H9 (cell line): ENCODE data around the gene MAGI1. TPM values are rescaled to one million over a fixed set of nuclear protein-coding genes. Genes with fewer than 3 reads are reported as not detected.

Experiments used
- DNase-seq: peaks from one replicate; pipeline ENCODE4 v3.0.0-alpha.2; 2017
- H2AFZ ChIP-seq: one replicate; pipeline ENCODE4 v1.6.1; 2013; ENCODE audit warnings: mild to moderate bottlenecking, low read length, control low read depth, moderate library complexity
- H2AK5ac ChIP-seq: 2 replicates; pipeline ENCODE4 v1.6.1; 2013; ENCODE audit warnings: low read length, control low read depth, mixed read lengths; ENCODE audit not compliant: insufficient read length
- H2BK120ac ChIP-seq: one replicate; pipeline ENCODE4 v1.6.1; 2013; ENCODE audit warnings: low read depth, mild to moderate bottlenecking, low read length, control low read depth, inconsistent platforms; ENCODE audit not compliant: poor library complexity, severe bottlenecking
- H2BK12ac ChIP-seq: 2 replicates; pipeline ENCODE4 v1.6.1; 2013; ENCODE audit warnings: low read length, control low read depth, mixed read lengths, low read depth; ENCODE audit not compliant: insufficient read length
- H2BK15ac ChIP-seq: 2 replicates; pipeline ENCODE4 v1.6.1; 2013; ENCODE audit warnings: low read depth, low read length, control low read depth
- H2BK20ac ChIP-seq: one replicate; pipeline ENCODE4 v1.6.1; 2013; ENCODE audit warnings: low read depth, mild to moderate bottlenecking, low read length, control low read depth, inconsistent platforms; ENCODE audit not compliant: poor library complexity, severe bottlenecking
- H2BK5ac ChIP-seq: 2 replicates; pipeline ENCODE4 v1.6.1; 2013; ENCODE audit warnings: low read length, control low read depth, mixed read lengths; ENCODE audit not compliant: insufficient read length
- H3K14ac ChIP-seq: 2 replicates; pipeline ENCODE4 v1.6.1; 2013; ENCODE audit warnings: low read length, control low read depth; ENCODE audit not compliant: insufficient read depth
- H3K18ac ChIP-seq: 2 replicates; pipeline ENCODE4 v1.6.1; 2013; ENCODE audit warnings: low read depth, mild to moderate bottlenecking, mixed read lengths, low read length, control low read depth; ENCODE audit not compliant: insufficient read length
- H3K23ac ChIP-seq: 2 replicates; pipeline ENCODE4 v1.6.1; 2013; ENCODE audit warnings: low read length, control low read depth, mixed read lengths, low read depth; ENCODE audit not compliant: insufficient read length
- H3K23me2 ChIP-seq: 2 replicates; pipeline ENCODE4 v1.6.1; 2013; ENCODE audit warnings: low read depth, mild to moderate bottlenecking, mixed read lengths, low read length, control low read depth; ENCODE audit not compliant: insufficient read length, poor library complexity, severe bottlenecking
- H3K27ac ChIP-seq: 2 replicates; pipeline ENCODE4 v1.5.1; 2013; ENCODE audit warnings: low read length, control low read depth, mixed read lengths, low read depth; ENCODE audit not compliant: insufficient read length
- H3K27me3 ChIP-seq: 2 replicates; pipeline ENCODE4 v1.6.1; 2013; ENCODE audit warnings: low read length, control low read depth, inconsistent platforms; ENCODE audit not compliant: insufficient read depth
- H3K4ac ChIP-seq: 2 replicates; pipeline ENCODE4 v1.6.1; 2013; ENCODE audit warnings: low read depth, mild to moderate bottlenecking, control low read depth, inconsistent platforms, low read length, moderate library complexity
- H3K4me1 ChIP-seq: 2 replicates; pipeline ENCODE4 v1.6.1; 2013; ENCODE audit warnings: low read length, control low read depth, inconsistent platforms; ENCODE audit not compliant: insufficient read depth
- H3K4me2 ChIP-seq: 2 replicates; pipeline ENCODE4 v1.6.1; 2013; ENCODE audit warnings: low read length, control low read depth, mixed read lengths; ENCODE audit not compliant: insufficient read length, insufficient read depth
- H3K56ac ChIP-seq: 2 replicates; pipeline ENCODE4 v1.6.1; 2013; ENCODE audit warnings: low read depth, mild to moderate bottlenecking, mixed read lengths, low read length, control low read depth; ENCODE audit not compliant: insufficient read length
- H3K79me1 ChIP-seq: 2 replicates; pipeline ENCODE4 v1.6.1; 2013; ENCODE audit warnings: low read depth, mild to moderate bottlenecking, moderate library complexity, low read length, control low read depth, inconsistent platforms; ENCODE audit not compliant: insufficient read depth, poor library complexity, severe bottlenecking
- H3K79me2 ChIP-seq: 2 replicates; pipeline ENCODE4 v1.6.1; 2013; ENCODE audit warnings: low read length, control low read depth, inconsistent platforms; ENCODE audit not compliant: insufficient read depth
- H3K9ac ChIP-seq: 2 replicates; pipeline ENCODE4 v1.6.1; 2013; ENCODE audit warnings: low read length, control low read depth, mixed read lengths; ENCODE audit not compliant: insufficient read length; ENCODE audit errors: extremely low read depth
- H3K9me3 ChIP-seq: one replicate; pipeline ENCODE4 v1.6.1; 2013; ENCODE audit warnings: low read depth, low read length, inconsistent platforms; ENCODE audit not compliant: control insufficient read depth
- H3T11ph ChIP-seq: one replicate; pipeline ENCODE4 v1.6.1; 2013; ENCODE audit warnings: mild to moderate bottlenecking, low read length, control low read depth, inconsistent platforms
- H4K20me1 ChIP-seq: one replicate; pipeline ENCODE4 v1.6.1; 2013; ENCODE audit not compliant: control insufficient read depth, insufficient read length, insufficient read depth
- H4K5ac ChIP-seq: 2 replicates; pipeline ENCODE4 v1.6.1; 2013; ENCODE audit warnings: low read depth, mild to moderate bottlenecking, mixed read lengths, low read length, control low read depth; ENCODE audit not compliant: insufficient read length
- H4K8ac ChIP-seq: replicated peaks from 2 replicates; pipeline ENCODE4 v1.6.1; 2013; ENCODE audit warnings: low read length, control low read depth, mixed read lengths, low read depth; ENCODE audit not compliant: insufficient read length
- H4K91ac ChIP-seq: 2 replicates; pipeline ENCODE4 v1.6.1; 2013; ENCODE audit warnings: low read depth, mild to moderate bottlenecking, moderate library complexity, mixed read lengths, low read length, control low read depth; ENCODE audit not compliant: insufficient read length
- H3K27ac Mint-ChIP-seq, 3 experiments: 2 replicates in 2 of 3; 3 replicates in 1 of 3; pipeline ENCODE4 v1.8.0; 2020 to 2021; ENCODE audit warnings: mixed read lengths in 3 of 3, mild to moderate bottlenecking in 1 of 3, moderate library complexity in 1 of 3
- H3K27me3 Mint-ChIP-seq: 2 replicates; pipeline ENCODE4 v1.8.0; 2021; ENCODE audit warnings: low read depth, mild to moderate bottlenecking, moderate library complexity, mixed read lengths
- H3K36me3 Mint-ChIP-seq, 3 experiments: 2 replicates in 2 of 3; 3 replicates in 1 of 3; pipeline ENCODE4 v1.8.0; 2020 to 2021; ENCODE audit warnings: low read depth in 3 of 3, mixed read lengths in 3 of 3; ENCODE audit not compliant: insufficient read depth in 1 of 3
- H3K4me1 Mint-ChIP-seq, 2 experiments: 2 replicates each; pipeline ENCODE4 v1.8.0; 2020; ENCODE audit warnings: mixed read lengths in 2 of 2
- H3K4me3 Mint-ChIP-seq, 2 experiments: 2 replicates in 1 of 2; 3 replicates in 1 of 2; pipeline ENCODE4 v1.8.0; 2020 to 2021; ENCODE audit warnings: mild to moderate bottlenecking in 2 of 2, mixed read lengths in 2 of 2, moderate library complexity in 1 of 2
- H3K9me3 Mint-ChIP-seq, 2 experiments: 2 replicates in 1 of 2; 3 replicates in 1 of 2; pipeline ENCODE4 v1.8.0; 2020; ENCODE audit warnings: mild to moderate bottlenecking in 2 of 2, mixed read lengths in 2 of 2, moderate library complexity in 1 of 2
- CTCF ChIP-seq: fragments of 200-600 bp; sonication (generic); conservative IDR thresholded peaks from 3 replicates; pipeline ENCODE4 v1.8.0; 2021; ENCODE audit warnings: antibody characterized with exemption, mild to moderate bottlenecking
- WGBS: extraction: QIAGEN DNeasy Blood & Tissue Kit; methylation state at CpG from one replicate; pipeline ENCODE4 v1.1.7; 2013; ENCODE audit warnings: missing lambda C conversion rate, low lambda C conversion rate, mixed read lengths; ENCODE audit not compliant: insufficient read length; ENCODE audit errors: extremely low coverage; 5-methylcytosine and 5-hydroxymethylcytosine counted together
- total RNA-seq: library from RNA; stranded (reverse); gene quantifications from 2 replicates; pipeline ENCODE4 v1.2.1, GENCODE V29; 2021

Gene MAGI1
- total RNA-seq, 1 experiment from 2014 or later: 65.7 TPM

DNA sequence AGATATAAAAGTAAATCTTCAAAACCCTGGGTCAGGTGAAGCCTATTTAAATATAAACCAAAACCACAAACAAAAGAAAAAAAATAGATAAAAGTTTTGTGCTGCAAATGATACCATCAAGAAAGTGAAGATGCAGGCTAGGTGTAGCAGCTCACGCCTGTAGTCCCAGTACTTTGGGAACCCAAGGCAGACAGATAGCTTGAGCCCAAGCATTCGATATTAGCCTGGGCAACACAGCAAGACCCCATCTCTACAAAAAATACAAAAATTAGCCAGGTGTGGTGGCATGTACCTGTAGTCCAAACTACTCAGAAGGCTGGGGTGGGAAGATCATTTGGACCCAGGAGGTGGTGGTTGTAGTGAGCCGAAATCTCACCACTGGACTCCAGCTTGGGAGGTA lies 164.8 kb downstream of the MAGI1 start:
- no CpG with 5 or more reads among the region's 3 CpGs for WGBS
- no peaks in the 10 kb centered on the region for H4K20me1 ChIP-seq
- no peak overlapping the region for H2BK5ac ChIP-seq
- H3K27ac Mint-ChIP-seq: no peak overlapping the region
- H3K23me2 ChIP-seq: no peaks in the 10 kb centered on the region
- H3K18ac ChIP-seq: no peak overlapping the region
- H3K4ac ChIP-seq: no peak overlapping the region
- no peaks in the 10 kb centered on the region for H3K9me3 Mint-ChIP-seq
- no peak overlapping the region for H2BK12ac ChIP-seq
- H2BK20ac ChIP-seq: no peak overlapping the region
- TF ChIP-seq CTCF: no peak
- H4K8ac ChIP-seq: no peak overlapping the region
- H3K4me2 ChIP-seq: no peak overlapping the region
- H2BK15ac ChIP-seq: no peak overlapping the region
- no peaks in the 10 kb centered on the region for H3K9me3 ChIP-seq
- H3K36me3 Mint-ChIP-seq: peaks cover 0 to 3% (median 0%) of the 10 kb centered on the region in 3 experiments; a peak in 2 of 7 replicates
- peaks cover 2% of the 10 kb centered on the region; the same call in 1 of the 2 replicates for H3K4me1 ChIP-seq
- H3K79me2 ChIP-seq: no peaks in the 10 kb centered on the region; the same call in 1 of the 2 replicates
- no peak overlapping the region for H3K27ac ChIP-seq
- H3K4me3 Mint-ChIP-seq: no peak overlapping the region
- no peaks in the 10 kb centered on the region for H3K27me3 Mint-ChIP-seq
- H3K14ac ChIP-seq: no peak overlapping the region
- peaks cover 10% of the 10 kb centered on the region for H3K79me1 ChIP-seq
- no peak overlapping the region for H4K5ac ChIP-seq
- no peaks in the 10 kb centered on the region for H3K27me3 ChIP-seq
- H2BK120ac ChIP-seq: no peak overlapping the region
- H3K23ac ChIP-seq: no peak overlapping the region
- peaks cover 17 to 24% of the 10 kb centered on the region in 2 experiments for H3K4me1 Mint-ChIP-seq
- no peak overlapping the region for H3T11ph ChIP-seq
- no peak overlapping the region for H2AK5ac ChIP-seq
- H4K91ac ChIP-seq: no peak overlapping the region
- no peak for DNase-seq
- no peak overlapping the region for H3K56ac ChIP-seq
- H3K9ac ChIP-seq: no peak overlapping the region
- H2AFZ ChIP-seq: no peak overlapping the region
